ENCODE data around the gene ZNF552.
"Not testable (repeated sequence)": the region's sequence is repeated elsewhere in the genome, so short reads cannot be mapped to it uniquely, and the experiment has no call there.

DNA sequence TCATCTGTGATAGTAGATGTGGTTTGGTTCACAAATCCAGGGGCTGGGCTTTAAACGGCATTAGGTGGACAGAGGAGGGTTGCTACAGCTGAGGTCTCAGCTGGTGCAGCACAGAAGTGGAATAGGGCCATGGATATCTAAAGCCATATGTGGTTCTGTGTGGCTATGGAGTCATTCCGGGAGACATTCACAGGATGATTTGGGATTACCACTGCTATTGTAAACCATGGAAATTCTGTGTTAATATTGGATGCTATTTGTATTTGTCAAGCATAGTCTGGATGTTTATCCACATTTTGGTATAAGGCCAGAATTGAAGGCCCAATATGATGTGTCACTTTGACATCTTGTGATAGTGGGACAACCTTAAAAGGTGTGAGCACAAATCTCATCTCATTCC lies 8.4 kb upstream of the ZNF552 start:
- TF ChIP-seq, protein P1, sequence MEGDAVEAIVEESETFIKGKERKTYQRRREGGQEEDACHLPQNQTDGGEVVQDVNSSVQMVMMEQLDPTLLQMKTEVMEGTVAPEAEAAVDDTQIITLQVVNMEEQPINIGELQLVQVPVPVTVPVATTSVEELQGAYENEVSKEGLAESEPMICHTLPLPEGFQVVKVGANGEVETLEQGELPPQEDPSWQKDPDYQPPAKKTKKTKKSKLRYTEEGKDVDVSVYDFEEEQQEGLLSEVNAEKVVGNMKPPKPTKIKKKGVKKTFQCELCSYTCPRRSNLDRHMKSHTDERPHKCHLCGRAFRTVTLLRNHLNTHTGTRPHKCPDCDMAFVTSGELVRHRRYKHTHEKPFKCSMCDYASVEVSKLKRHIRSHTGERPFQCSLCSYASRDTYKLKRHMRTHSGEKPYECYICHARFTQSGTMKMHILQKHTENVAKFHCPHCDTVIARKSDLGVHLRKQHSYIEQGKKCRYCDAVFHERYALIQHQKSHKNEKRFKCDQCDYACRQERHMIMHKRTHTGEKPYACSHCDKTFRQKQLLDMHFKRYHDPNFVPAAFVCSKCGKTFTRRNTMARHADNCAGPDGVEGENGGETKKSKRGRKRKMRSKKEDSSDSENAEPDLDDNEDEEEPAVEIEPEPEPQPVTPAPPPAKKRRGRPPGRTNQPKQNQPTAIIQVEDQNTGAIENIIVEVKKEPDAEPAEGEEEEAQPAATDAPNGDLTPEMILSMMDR (conservative IDR thresholded peaks at IDR 0.05; ENCODE audit: low read depth, low read length): not testable (repeated sequence)
- not testable (repeated sequence) for TF ChIP-seq EZH2 (IDR thresholded peaks at IDR 0.05; ENCODE audit: low read length, unreplicated experiment)

Measured in PC-3 (cell line).